CD4-positive, alpha-beta T cell (primary cell): ENCODE measurements around the gene GARIN5A. TPM values are rescaled to one million over a fixed set of nuclear protein-coding genes. Genes with fewer than 3 reads are reported as not detected.

Experiments used
- ATAC-seq: fragments of 200-7000 bp; cut with Tn5 transposase; one replicate; pipeline ENCODE4 v1.10.0; 2022; ENCODE audit warnings: mild to moderate bottlenecking; ENCODE audit not compliant: poor library complexity
- CTCF ChIA-PET: fragments of 350-600 bp; sonication (Branson Sonifier 250); formaldehyde crosslinking; loops from one replicate; lab custom pipeline; 2021; ENCODE audit warnings: antibody characterized with exemption, inconsistent platforms; lab: Charles Lee
- POLR2A ChIA-PET: fragments of 350-600 bp; sonication (Branson Sonifier 250); formaldehyde crosslinking; loops from one replicate; lab custom pipeline; 2021; ENCODE audit warnings: antibody characterized with exemption, inconsistent platforms; lab: Charles Lee
- DNase-seq, 14 experiments: peaks; one replicate each; pipeline ENCODE4 v3.0.0-alpha.2; 2013 to 2020; ENCODE audit warnings: mixed read lengths in 2 of 14
- H3K27ac ChIP-seq, 2 donors: one replicate each; pipeline versions ENCODE4 v1.5.1 to v1.7.0; 2013; ENCODE audit warnings: low read length in 2 of 2, low read depth in 1 of 2, mild to moderate bottlenecking in 1 of 2
- H3K27me3 ChIP-seq, 2 experiments: 1 replicate in 1 of 2; 2 replicates in 1 of 2; pipeline versions ENCODE4 v1.6.1 to v1.7.0; 2013; ENCODE audit warnings: low read length in 2 of 2, control low read depth in 1 of 2, mild to moderate bottlenecking in 1 of 2, moderate library complexity in 1 of 2; ENCODE audit not compliant: insufficient read depth in 2 of 2, control insufficient read depth in 1 of 2
- H3K36me3 ChIP-seq: one replicate; pipeline ENCODE4 v1.6.1; 2013; ENCODE audit warnings: low read length, control low read depth; ENCODE audit not compliant: insufficient read depth
- H3K4me1 ChIP-seq: one replicate; pipeline ENCODE4 v1.6.1; 2013; ENCODE audit warnings: low read length, control low read depth; ENCODE audit not compliant: insufficient read depth
- H3K4me3 ChIP-seq: one replicate; pipeline ENCODE4 v1.5.1; 2013; ENCODE audit warnings: mild to moderate bottlenecking, low read length, moderate library complexity
- H3K9me3 ChIP-seq, 2 experiments: 1 replicate in 1 of 2; 2 replicates in 1 of 2; pipeline versions ENCODE4 v1.6.1 to v1.7.0; 2013; ENCODE audit warnings: low read length in 2 of 2, mild to moderate bottlenecking in 2 of 2, control low read depth in 1 of 2, moderate library complexity in 1 of 2; ENCODE audit not compliant: control insufficient read depth in 1 of 2, insufficient read depth in 1 of 2
- H3K27ac Mint-ChIP-seq: one replicate; pipeline ENCODE4 v1.8.0; 2020; ENCODE audit warnings: mixed read lengths
- H3K27me3 Mint-ChIP-seq: one replicate; pipeline ENCODE4 v1.8.0; 2021; ENCODE audit warnings: mixed read lengths
- H3K36me3 Mint-ChIP-seq: one replicate; pipeline ENCODE4 v1.8.0; 2021; ENCODE audit warnings: low read depth, mixed read lengths
- H3K4me1 Mint-ChIP-seq: one replicate; pipeline ENCODE4 v1.8.0; 2021; ENCODE audit warnings: low read depth, mixed read lengths
- H3K4me3 Mint-ChIP-seq: one replicate; pipeline ENCODE4 v1.8.0; 2020; ENCODE audit warnings: mild to moderate bottlenecking, mixed read lengths
- H3K9me3 Mint-ChIP-seq: one replicate; pipeline ENCODE4 v1.8.0; 2020; ENCODE audit warnings: mixed read lengths
- intact Hi-C, 2 experiments: fragments of 100-400 bp; cut with DNase I in 1 of 2; cut with micrococcal nuclease in 1 of 2; formaldehyde crosslinking; loops; one replicate each; pipeline versions ENCODE4 v1.15.1 to v1.9.0; 2023 to 2025; cut with DNase I, micrococcal nuclease
- total RNA-seq, 174 experiments: library from RNA in 2 of 174; stranded (reverse) in 2 of 174; gene quantifications; one replicate each; pipeline ENCODE4 v1.2.3 and lab custom pipeline; 2021 to 2026
- TF ChIP-seq, protein P1 (sequence below): fragments of 200-600 bp; IDR thresholded peaks from one replicate; pipeline ENCODE4 v1.8.0; 2022; ENCODE audit warnings: antibody characterized with exemption, mild to moderate bottlenecking

Gene GARIN5A
- total RNA-seq, 2 experiments from 2014 or later: 0.50 TPM; not detected in 1

DNA sequence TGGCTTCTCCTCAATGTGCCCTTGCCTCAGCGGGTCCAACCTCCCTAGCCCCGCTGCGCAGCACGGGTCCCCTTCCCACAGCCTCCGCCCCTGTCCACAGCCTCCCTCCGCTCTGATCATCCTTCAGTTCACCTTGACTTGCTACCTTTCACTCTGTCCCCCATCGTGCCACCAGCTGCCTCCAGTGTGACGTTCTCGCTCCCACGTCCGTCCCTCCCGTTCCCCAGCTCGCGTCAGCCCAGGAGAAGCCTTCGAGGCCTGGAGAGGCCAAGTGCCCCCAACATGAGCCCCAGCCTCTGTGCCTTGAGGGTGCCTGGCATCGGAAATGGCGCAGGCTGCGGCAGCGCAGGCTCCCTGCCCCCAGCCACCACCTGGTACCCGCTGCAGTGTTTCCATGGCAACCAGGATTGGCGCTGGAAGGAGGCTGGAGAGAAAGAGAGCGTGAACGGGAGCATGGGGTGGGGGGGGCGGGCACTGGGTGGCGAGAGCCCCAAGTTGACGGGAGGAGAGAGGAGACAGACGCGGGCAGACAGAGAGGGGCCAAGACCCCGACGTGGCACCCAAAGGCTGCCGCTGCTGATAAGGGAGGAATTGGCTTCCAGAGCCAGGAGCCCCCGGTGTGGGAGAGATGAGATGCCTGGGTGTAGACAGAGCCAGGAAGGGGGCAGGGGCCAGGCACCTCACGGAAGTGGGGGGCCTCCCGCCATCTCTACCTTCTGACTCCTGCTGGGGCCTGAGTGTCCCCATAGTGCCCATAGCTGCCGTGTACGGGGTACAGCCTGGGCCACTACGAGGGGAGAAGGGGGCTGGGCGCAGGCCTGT, 37.9 kb upstream of the GARIN5A start:
- Mint-ChIP-seq H3K4me3 (peak overlapping the region; percentile 42), H3K9me3 (no peaks in the 10 kb centered on the region), H3K36me3 (peaks cover 5% of the 10 kb centered on the region), H3K27me3 (peaks cover 10% of the 10 kb centered on the region), H3K4me1 (peaks cover 15% of the 10 kb centered on the region), H3K27ac (no peak overlapping the region)
- Histone ChIP-seq H3K9me3 (peaks cover 0 to 25% of the 10 kb centered on the region in 2 experiments), H3K4me1 (peaks cover 23% of the 10 kb centered on the region), H3K27ac (no peak overlapping the region), H3K27me3 (peaks cover 0 to 4% of the 10 kb centered on the region in 2 experiments), H3K36me3 (no peaks in the 10 kb centered on the region), H3K4me3 (no peak overlapping the region)
- no peak for DNase-seq
- ATAC-seq: no peak
- POLR2A ChIA-PET: no interaction called here
- CTCF ChIA-PET: no interaction called here
- intact Hi-C loops: loop anchor here in 1 of 2 experiments (5.0 kb wide), 4 partner anchors 82 to 1078 kb away; partner anchors contain the start of genes CTU1 and MYBPC2
- TF ChIP-seq, protein P1, sequence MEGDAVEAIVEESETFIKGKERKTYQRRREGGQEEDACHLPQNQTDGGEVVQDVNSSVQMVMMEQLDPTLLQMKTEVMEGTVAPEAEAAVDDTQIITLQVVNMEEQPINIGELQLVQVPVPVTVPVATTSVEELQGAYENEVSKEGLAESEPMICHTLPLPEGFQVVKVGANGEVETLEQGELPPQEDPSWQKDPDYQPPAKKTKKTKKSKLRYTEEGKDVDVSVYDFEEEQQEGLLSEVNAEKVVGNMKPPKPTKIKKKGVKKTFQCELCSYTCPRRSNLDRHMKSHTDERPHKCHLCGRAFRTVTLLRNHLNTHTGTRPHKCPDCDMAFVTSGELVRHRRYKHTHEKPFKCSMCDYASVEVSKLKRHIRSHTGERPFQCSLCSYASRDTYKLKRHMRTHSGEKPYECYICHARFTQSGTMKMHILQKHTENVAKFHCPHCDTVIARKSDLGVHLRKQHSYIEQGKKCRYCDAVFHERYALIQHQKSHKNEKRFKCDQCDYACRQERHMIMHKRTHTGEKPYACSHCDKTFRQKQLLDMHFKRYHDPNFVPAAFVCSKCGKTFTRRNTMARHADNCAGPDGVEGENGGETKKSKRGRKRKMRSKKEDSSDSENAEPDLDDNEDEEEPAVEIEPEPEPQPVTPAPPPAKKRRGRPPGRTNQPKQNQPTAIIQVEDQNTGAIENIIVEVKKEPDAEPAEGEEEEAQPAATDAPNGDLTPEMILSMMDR: no peak

DNA sequence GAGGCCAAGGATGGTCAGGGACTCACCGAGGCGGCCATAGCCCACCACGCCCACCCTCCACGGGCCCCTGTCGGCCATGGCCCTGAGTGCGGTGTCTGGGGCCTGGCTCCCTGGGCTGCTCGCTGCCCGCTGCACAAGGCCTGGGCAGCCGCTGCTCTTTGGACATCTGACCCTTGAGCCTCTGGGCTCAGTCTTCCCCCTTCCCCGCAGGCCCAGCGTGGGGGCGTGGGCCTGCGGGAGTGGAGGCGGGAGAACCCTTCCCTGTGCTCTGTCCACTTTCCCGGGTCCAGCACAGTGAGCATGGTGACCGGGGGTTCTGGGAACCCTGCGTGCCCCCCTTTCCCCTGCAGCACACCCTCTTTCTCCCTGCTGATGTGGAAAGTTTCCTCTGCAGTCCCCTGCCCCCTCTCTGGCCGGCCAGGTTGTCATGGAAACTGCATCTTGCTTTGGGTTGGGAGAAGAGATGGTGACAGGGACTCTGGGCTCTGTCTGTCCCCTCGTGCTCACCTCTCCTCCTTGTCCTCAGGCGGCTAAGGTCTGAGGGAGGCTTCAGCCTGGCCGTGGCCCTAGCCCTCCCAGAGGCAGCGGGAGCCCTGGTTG, 37.2 kb upstream of the GARIN5A start, which contains the start of gene ASPDH:
Gene ASPDH, minus strand, starts transcription at position 168 of the 600 bp plus-strand sequence. Its CDS starts 90 bp downstream, at position 78.
- Mint-ChIP-seq H3K4me3 (peak within 1 kb of the TSS; percentile 42), H3K27me3 (peaks cover 10% of the 10 kb centered on the region), H3K36me3 (peaks cover 5% of the 10 kb centered on the region), H3K9me3 (no peaks in the 10 kb centered on the region), H3K4me1 (peaks cover 15% of the 10 kb centered on the region), H3K27ac (no peak within 1 kb of the TSS)
- no peak for DNase-seq
- H3K4me1 ChIP-seq: peaks cover 23% of the 10 kb centered on the region
- TF ChIP-seq, protein P1: no peak
- peaks cover 0 to 4% of the 10 kb centered on the region in 2 experiments for H3K27me3 ChIP-seq
- intact Hi-C loops: loop anchor here in 1 of 2 experiments (5.0 kb wide), 4 partner anchors 82 to 1078 kb away; partner anchors contain the start of genes CTU1 and MYBPC2
- H3K36me3 ChIP-seq: no peaks in the 10 kb centered on the region
- no peak for ATAC-seq
- peaks cover 0 to 20% of the 10 kb centered on the region in 2 experiments for H3K9me3 ChIP-seq
- H3K27ac ChIP-seq: no peak within 1 kb of the TSS
- ChIA-PET CTCF (no interaction called here), POLR2A (no interaction called here)
- H3K4me3 ChIP-seq: no peak within 1 kb of the TSS

DNA sequence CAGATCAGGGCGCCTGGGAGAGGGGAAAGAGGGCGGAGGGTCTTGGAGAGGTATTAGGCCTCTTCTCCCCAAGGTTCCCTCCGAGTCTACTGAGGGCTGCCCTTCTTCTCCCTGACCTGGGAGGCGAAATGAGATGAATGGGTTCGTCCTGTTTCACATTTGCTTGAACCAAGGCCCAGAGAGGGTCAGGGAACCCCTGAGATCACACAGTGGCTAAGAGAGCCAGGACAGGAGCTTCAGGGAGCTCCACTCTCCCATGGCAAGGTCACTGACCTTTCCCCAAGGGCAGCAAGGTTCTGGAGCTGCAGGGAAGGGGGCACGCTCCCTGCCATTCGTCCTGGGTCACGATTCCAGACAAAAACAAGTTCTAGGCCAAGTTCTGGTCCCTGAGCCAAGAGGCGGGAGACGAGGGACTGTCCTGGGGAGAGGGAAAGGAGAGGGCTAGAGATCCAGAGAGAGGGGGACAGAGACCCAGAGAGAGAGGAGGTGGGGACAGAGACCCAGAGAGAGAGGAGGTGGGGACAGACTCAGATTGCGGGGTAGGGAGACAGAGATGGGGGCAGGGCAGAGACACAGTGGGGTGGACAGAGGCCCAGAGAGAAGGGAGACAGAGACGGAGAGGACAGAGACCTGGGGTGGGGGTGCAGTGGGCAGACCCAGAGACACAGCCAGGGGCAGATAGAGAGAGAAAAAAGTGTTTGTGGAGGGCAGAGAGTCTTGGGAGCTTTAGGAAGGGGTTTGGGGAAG, 36.5 kb upstream of the GARIN5A start:
- intact Hi-C loops: loop anchor here in 1 of 2 experiments (5.0 kb wide), 4 partner anchors 81 to 1079 kb away; partner anchors contain the start of genes CTU1 and MYBPC2
- POLR2A ChIA-PET: no interaction called here
- Mint-ChIP-seq H3K27ac (no peak overlapping the region), H3K9me3 (no peaks in the 10 kb centered on the region), H3K4me1 (peaks cover 15% of the 10 kb centered on the region), H3K36me3 (peaks cover 5% of the 10 kb centered on the region), H3K4me3 (no peak overlapping the region), H3K27me3 (peaks cover 10% of the 10 kb centered on the region)
- TF ChIP-seq, protein P1: no peak
- Histone ChIP-seq H3K4me1 (peaks cover 23% of the 10 kb centered on the region), H3K9me3 (peaks cover 0 to 15% of the 10 kb centered on the region in 2 experiments), H3K27ac (no peak overlapping the region), H3K36me3 (no peaks in the 10 kb centered on the region), H3K27me3 (peaks cover 0 to 4% of the 10 kb centered on the region in 2 experiments), H3K4me3 (no peak overlapping the region)
- CTCF ChIA-PET: no interaction called here
- DNase-seq: no peak
- ATAC-seq: no peak
